HCT116 (cell line): Measurements from ENCODE around the gene ZAP70. TPM values are rescaled to one million over a fixed set of nuclear protein-coding genes. Genes with fewer than 3 reads are reported as not detected.

Experiments used
- ATAC-seq: fragments of 200-7000 bp; cut with Tn5 transposase; 2 replicates; pipeline ENCODE4 v1.9.1; 2020; ENCODE audit warnings: mild to moderate bottlenecking, moderate library complexity
- BruUV-seq: library from RNA; stranded (reverse); fragments of 400-500 nt; replicated peaks from 2 replicates; lab custom pipeline; 2021; lab: Mats Ljungman, UMichigan
- CTCF ChIA-PET: fragments of 300-600 bp; sonication (Branson Sonifier 250); formaldehyde crosslinking; loops from one replicate; lab custom pipeline; 2021; ENCODE audit warnings: antibody characterized with exemption; lab: Charles Lee
- POLR2A ChIA-PET: fragments of 300-600, 350-600 bp; sonication (Branson Sonifier 250); formaldehyde crosslinking; loops from one replicate; lab custom pipeline; 2021; ENCODE audit warnings: antibody characterized with exemption; lab: Charles Lee
- RAD21 ChIA-PET, 2 experiments: fragments of 300-600 bp; sonication (Branson Sonifier 250); formaldehyde crosslinking; loops; one replicate each; lab custom pipeline; 2023; ENCODE audit warnings: low total read pairs in 2 of 2; ENCODE audit not compliant: uncharacterized antibody in 2 of 2, unreplicated experiment in 2 of 2, low non-redundant PET in 1 of 2; lab: Charles Lee
- DNase-seq: peaks from one replicate; pipeline ENCODE4 v3.0.0-alpha.2; 2010; ENCODE audit warnings: low read depth, low spot score
- H2AFZ ChIP-seq: fragments of 200-600 bp; shearing (Covaris generic), sonication (generic); 2 replicates; pipeline ENCODE4 v1.6.1; 2017; ENCODE audit warnings: low read depth, mixed run types, mixed read lengths, antibody characterized with exemption, low read length; ENCODE audit not compliant: poor library complexity, severe bottlenecking
- H3K27ac ChIP-seq: 2 replicates; pipeline ENCODE4 v1.5.1; 2012; ENCODE audit warnings: low read depth, low read length
- H3K27me3 ChIP-seq: fragments of 200-600 bp; sonication (generic); 2 replicates; pipeline ENCODE4 v1.6.1; 2016; ENCODE audit warnings: mixed run types, low read length, mixed read lengths; ENCODE audit not compliant: insufficient read depth
- H3K36me3 ChIP-seq, 2 experiments: fragments of 200-500 bp in 1 of 2; fragments of 200-600 bp in 1 of 2; sonication (Bioruptor generic) in 1 of 2; sonication (generic) in 1 of 2; 2 replicates each; pipeline versions ENCODE4 v1.5.1 to v1.6.1; 2014 to 2016; ENCODE audit warnings: low read length in 2 of 2, inconsistent platforms in 1 of 2, mixed read lengths in 1 of 2, mixed run types in 1 of 2; ENCODE audit not compliant: insufficient read depth in 2 of 2, control insufficient read depth in 1 of 2
- H3K4me1 ChIP-seq, 2 experiments: fragments of 200-600 bp in 1 of 2; sonication (generic) in 1 of 2; 2 replicates each; pipeline versions ENCODE4 v1.5.1 to v1.6.1; 2012 to 2017; ENCODE audit warnings: low read length in 2 of 2, inconsistent platforms in 1 of 2, mild to moderate bottlenecking in 1 of 2, mixed read lengths in 1 of 2, mixed run types in 1 of 2, moderate library complexity in 1 of 2; ENCODE audit not compliant: insufficient read depth in 2 of 2, control insufficient read depth in 1 of 2
- H3K4me2 ChIP-seq: fragments of 200-600 bp; sonication (generic); 2 replicates; pipeline ENCODE4 v1.6.1; 2017; ENCODE audit warnings: mixed run types, low read length, mixed read lengths
- H3K4me3 ChIP-seq, 2 experiments: fragments of 200-600 bp in 1 of 2; sonication (generic) in 1 of 2; replicated peaks in 1 of 2; 2 replicates each; pipeline ENCODE4 v1.5.1; 2011 to 2016; ENCODE audit warnings: low read length in 2 of 2, control low read depth in 1 of 2, low read depth in 1 of 2, mild to moderate bottlenecking in 1 of 2, mixed read lengths in 1 of 2, mixed run types in 1 of 2
- H3K79me2 ChIP-seq: fragments of 200-600 bp; sonication (generic); 2 replicates; pipeline ENCODE4 v1.6.1; 2017; ENCODE audit warnings: mild to moderate bottlenecking, mixed run types, low read length, moderate library complexity, mixed read lengths; ENCODE audit not compliant: insufficient read depth
- H3K9ac ChIP-seq: fragments of 200-600 bp; sonication (generic); 2 replicates; pipeline ENCODE4 v1.6.1; 2016; ENCODE audit warnings: low read length, mixed read lengths
- H3K9me2 ChIP-seq: fragments of 200-600 bp; sonication (generic), shearing (Covaris generic); 2 replicates; pipeline ENCODE4 v1.6.1; 2017; ENCODE audit warnings: mixed run types, mild to moderate bottlenecking, moderate library complexity; ENCODE audit not compliant: insufficient read depth
- H3K9me3 ChIP-seq, 2 experiments: fragments of 200-500 bp in 1 of 2; fragments of 200-600 bp in 1 of 2; sonication (Bioruptor generic) in 1 of 2; sonication (generic) in 1 of 2; 2 replicates each; pipeline ENCODE4 v1.6.1; 2014 to 2017; ENCODE audit warnings: low read length in 2 of 2, mixed read lengths in 2 of 2, inconsistent platforms in 1 of 2, low read depth in 1 of 2, mild to moderate bottlenecking in 1 of 2, mixed run types in 1 of 2, moderate library complexity in 1 of 2; ENCODE audit not compliant: control insufficient read depth in 1 of 2, insufficient read depth in 1 of 2
- H4K20me1 ChIP-seq: fragments of 200-600 bp; sonication (generic), shearing (Covaris generic); 2 replicates; pipeline ENCODE4 v1.6.1; 2017; ENCODE audit warnings: mixed run types, mild to moderate bottlenecking, moderate library complexity; ENCODE audit not compliant: insufficient read depth
- CBX3 ChIP-seq: IDR thresholded peaks from 2 replicates; pipeline ENCODE4 v1.6.1; 2012; ENCODE audit warnings: low read depth
- EGR1 ChIP-seq: IDR thresholded peaks from 2 replicates; pipeline ENCODE4 v1.6.1; 2012; ENCODE audit warnings: low read depth
- EZH2 ChIP-seq: fragments of 200-600 bp; sonication (generic); IDR thresholded peaks from 2 replicates; pipeline ENCODE4 v1.6.1; 2017; ENCODE audit warnings: antibody characterized with exemption, mixed run types
- FOSL1 ChIP-seq: IDR thresholded peaks from 2 replicates; pipeline ENCODE4 v1.6.1; 2012; ENCODE audit warnings: low read depth
- RAD21 ChIP-seq: IDR thresholded peaks from 2 replicates; pipeline ENCODE4 v1.6.1; 2012; ENCODE audit warnings: low read depth, mild to moderate bottlenecking
- SIN3A ChIP-seq: IDR thresholded peaks from 2 replicates; pipeline ENCODE4 v1.6.1; 2012; ENCODE audit warnings: low read depth
- SRF ChIP-seq: IDR thresholded peaks from 2 replicates; pipeline ENCODE4 v1.6.1; 2012; ENCODE audit warnings: low read depth
- ZFX ChIP-seq: fragments of 450-650 bp; IDR thresholded peaks from 2 replicates; pipeline ENCODE4 v1.6.1; 2017
- intact Hi-C: fragments of 100-400 bp; cut with micrococcal nuclease; formaldehyde crosslinking; loops from 2 replicates; pipeline ENCODE4 v1.10.0; 2022
- total RNA-seq: library from RNA; stranded (reverse); gene quantifications from one replicate; pipeline ENCODE4 v1.2.1, GENCODE V29; 2021; ENCODE audit not compliant: unreplicated experiment
- TF ChIP-seq, protein P1 (sequence below): IDR thresholded peaks from 2 replicates; pipeline ENCODE4 v1.6.1; 2012; ENCODE audit warnings: low read depth
- TF ChIP-seq, protein P2 (sequence below): IDR thresholded peaks from 2 replicates; pipeline ENCODE4 v1.6.1; 2012
- TF ChIP-seq, protein P3 (sequence below): IDR thresholded peaks from 2 replicates; pipeline ENCODE4 v1.6.1; 2011; ENCODE audit warnings: mild to moderate bottlenecking, low read length, moderate library complexity; ENCODE audit not compliant: insufficient replicate concordance; ENCODE audit errors: extremely low read depth
- TF ChIP-seq, protein P4 (sequence below), 3 experiments: fragments of 200-600 bp in 1 of 3; sonication (generic) in 1 of 3; IDR thresholded peaks in 2 of 3; conservative IDR thresholded peaks in 1 of 3; 2 replicates each; pipeline ENCODE4 v1.5.1; 2012 to 2017; ENCODE audit warnings: low read depth in 2 of 3, low read length in 2 of 3, antibody characterized with exemption in 1 of 3, borderline replicate concordance in 1 of 3, control low read depth in 1 of 3, mild to moderate bottlenecking in 1 of 3, mixed read lengths in 1 of 3, mixed run types in 1 of 3, moderate library complexity in 1 of 3; ENCODE audit not compliant: insufficient read depth in 1 of 3

ZAP70 gene
- total RNA-seq, 1 experiment from 2014 or later = 0.91 TPM

DNA sequence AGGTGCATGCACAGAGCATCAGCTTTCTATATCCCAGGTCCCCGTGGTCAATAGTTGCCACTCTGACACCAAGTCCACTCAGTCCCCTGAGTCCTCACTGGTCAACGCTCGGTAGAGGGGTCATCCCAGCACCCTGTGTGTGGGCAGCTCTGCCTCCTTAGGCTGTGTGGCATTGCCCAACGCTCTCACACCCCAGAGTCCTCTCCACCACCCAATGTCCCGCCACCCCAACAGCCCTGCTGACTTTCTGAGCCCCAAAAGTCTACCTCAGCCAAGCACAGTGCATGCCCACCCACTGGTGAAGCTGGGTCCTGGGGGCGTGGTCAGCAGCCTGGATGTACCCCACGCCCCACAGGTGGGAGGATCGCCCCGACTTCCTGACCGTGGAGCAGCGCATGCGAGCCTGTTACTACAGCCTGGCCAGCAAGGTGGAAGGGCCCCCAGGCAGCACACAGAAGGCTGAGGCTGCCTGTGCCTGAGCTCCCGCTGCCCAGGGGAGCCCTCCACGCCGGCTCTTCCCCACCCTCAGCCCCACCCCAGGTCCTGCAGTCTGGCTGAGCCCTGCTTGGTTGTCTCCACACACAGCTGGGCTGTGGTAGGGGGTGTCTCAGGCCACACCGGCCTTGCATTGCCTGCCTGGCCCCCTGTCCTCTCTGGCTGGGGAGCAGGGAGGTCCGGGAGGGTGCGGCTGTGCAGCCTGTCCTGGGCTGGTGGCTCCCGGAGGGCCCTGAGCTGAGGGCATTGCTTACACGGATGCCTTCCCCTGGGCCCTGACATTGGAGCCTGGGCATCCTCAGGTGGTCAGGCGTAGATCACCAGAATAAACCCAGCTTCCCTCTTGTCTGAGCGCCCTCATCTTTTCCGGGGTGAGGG is 25.9 kb downstream of the ZAP70 start:
- peaks cover 0 to 18% of the 10 kb centered on the region in 2 experiments; a peak in 2 of 4 replicates for H3K4me1 ChIP-seq
- H3K9me3 ChIP-seq = no peaks in the 10 kb centered on the region
- H3K27me3 ChIP-seq = no peaks in the 10 kb centered on the region
- ChIA-PET RAD21 (no interaction called here), POLR2A (no interaction called here), CTCF (interaction anchor here (1.3 to 2.4 kb wide), 3 partner anchors 9 to 645 kb away, joined by 3 to 19 read pairs (median 12); no protein-coding TSS in a partner anchor)
- H3K4me3 ChIP-seq = no peak overlapping the region
- intact Hi-C loops = no loop called here
- no peaks in the 10 kb centered on the region for H3K79me2 ChIP-seq
- no peak for TF ChIP-seq EGR1
- TF ChIP-seq CBX3 = no peak
- TF ChIP-seq, protein P1, sequence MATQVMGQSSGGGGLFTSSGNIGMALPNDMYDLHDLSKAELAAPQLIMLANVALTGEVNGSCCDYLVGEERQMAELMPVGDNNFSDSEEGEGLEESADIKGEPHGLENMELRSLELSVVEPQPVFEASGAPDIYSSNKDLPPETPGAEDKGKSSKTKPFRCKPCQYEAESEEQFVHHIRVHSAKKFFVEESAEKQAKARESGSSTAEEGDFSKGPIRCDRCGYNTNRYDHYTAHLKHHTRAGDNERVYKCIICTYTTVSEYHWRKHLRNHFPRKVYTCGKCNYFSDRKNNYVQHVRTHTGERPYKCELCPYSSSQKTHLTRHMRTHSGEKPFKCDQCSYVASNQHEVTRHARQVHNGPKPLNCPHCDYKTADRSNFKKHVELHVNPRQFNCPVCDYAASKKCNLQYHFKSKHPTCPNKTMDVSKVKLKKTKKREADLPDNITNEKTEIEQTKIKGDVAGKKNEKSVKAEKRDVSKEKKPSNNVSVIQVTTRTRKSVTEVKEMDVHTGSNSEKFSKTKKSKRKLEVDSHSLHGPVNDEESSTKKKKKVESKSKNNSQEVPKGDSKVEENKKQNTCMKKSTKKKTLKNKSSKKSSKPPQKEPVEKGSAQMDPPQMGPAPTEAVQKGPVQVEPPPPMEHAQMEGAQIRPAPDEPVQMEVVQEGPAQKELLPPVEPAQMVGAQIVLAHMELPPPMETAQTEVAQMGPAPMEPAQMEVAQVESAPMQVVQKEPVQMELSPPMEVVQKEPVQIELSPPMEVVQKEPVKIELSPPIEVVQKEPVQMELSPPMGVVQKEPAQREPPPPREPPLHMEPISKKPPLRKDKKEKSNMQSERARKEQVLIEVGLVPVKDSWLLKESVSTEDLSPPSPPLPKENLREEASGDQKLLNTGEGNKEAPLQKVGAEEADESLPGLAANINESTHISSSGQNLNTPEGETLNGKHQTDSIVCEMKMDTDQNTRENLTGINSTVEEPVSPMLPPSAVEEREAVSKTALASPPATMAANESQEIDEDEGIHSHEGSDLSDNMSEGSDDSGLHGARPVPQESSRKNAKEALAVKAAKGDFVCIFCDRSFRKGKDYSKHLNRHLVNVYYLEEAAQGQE = no peak
- TF ChIP-seq EZH2 = no peak
- TF ChIP-seq, protein P2, sequence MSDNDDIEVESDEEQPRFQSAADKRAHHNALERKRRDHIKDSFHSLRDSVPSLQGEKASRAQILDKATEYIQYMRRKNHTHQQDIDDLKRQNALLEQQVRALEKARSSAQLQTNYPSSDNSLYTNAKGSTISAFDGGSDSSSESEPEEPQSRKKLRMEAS = no peak
- TF ChIP-seq ZFX = no peak
- TF ChIP-seq SRF = no peak
- TF ChIP-seq, protein P3, sequence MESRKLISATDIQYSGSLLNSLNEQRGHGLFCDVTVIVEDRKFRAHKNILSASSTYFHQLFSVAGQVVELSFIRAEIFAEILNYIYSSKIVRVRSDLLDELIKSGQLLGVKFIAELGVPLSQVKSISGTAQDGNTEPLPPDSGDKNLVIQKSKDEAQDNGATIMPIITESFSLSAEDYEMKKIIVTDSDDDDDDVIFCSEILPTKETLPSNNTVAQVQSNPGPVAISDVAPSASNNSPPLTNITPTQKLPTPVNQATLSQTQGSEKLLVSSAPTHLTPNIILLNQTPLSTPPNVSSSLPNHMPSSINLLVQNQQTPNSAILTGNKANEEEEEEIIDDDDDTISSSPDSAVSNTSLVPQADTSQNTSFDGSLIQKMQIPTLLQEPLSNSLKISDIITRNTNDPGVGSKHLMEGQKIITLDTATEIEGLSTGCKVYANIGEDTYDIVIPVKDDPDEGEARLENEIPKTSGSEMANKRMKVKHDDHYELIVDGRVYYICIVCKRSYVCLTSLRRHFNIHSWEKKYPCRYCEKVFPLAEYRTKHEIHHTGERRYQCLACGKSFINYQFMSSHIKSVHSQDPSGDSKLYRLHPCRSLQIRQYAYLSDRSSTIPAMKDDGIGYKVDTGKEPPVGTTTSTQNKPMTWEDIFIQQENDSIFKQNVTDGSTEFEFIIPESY = no peak
- TF ChIP-seq, protein P4, sequence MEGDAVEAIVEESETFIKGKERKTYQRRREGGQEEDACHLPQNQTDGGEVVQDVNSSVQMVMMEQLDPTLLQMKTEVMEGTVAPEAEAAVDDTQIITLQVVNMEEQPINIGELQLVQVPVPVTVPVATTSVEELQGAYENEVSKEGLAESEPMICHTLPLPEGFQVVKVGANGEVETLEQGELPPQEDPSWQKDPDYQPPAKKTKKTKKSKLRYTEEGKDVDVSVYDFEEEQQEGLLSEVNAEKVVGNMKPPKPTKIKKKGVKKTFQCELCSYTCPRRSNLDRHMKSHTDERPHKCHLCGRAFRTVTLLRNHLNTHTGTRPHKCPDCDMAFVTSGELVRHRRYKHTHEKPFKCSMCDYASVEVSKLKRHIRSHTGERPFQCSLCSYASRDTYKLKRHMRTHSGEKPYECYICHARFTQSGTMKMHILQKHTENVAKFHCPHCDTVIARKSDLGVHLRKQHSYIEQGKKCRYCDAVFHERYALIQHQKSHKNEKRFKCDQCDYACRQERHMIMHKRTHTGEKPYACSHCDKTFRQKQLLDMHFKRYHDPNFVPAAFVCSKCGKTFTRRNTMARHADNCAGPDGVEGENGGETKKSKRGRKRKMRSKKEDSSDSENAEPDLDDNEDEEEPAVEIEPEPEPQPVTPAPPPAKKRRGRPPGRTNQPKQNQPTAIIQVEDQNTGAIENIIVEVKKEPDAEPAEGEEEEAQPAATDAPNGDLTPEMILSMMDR (IDR thresholded peaks at IDR 0.05 in 2 of 3, conservative IDR thresholded peaks at IDR 0.05 in 1 of 3; ENCODE audit: borderline replicate concordance in 1 of 3, insufficient read depth in 1 of 3, low read depth in 2 of 3, low read length in 2 of 3) = no peak
- TF ChIP-seq RAD21 = no peak
- no peak for TF ChIP-seq SIN3A
- no peak for TF ChIP-seq FOSL1
- H3K9ac ChIP-seq = no peak overlapping the region
- no peak overlapping the region for H2AFZ ChIP-seq
- no peak overlapping the region for H3K4me2 ChIP-seq
- H4K20me1 ChIP-seq = no peaks in the 10 kb centered on the region
- DNase-seq = no peak
- H3K36me3 ChIP-seq = no peaks in the 10 kb centered on the region
- no peak for ATAC-seq
- no peaks in the 10 kb centered on the region for H3K9me2 ChIP-seq
- no peak overlapping the region for H3K27ac ChIP-seq
- BruUV-seq = no TSS peak
